GM19463 (cell line): ENCODE data around the gene LAMA4.
A peak's percentile ranks its signal among the peaks of the same experiment; 100 is the strongest.
"Not testable (repeated sequence)": the region's sequence is repeated elsewhere in the genome, so short reads cannot be mapped to it uniquely, and the experiment has no call there.

Experiments used
- ATAC-seq: cut with Tn5 transposase; IDR thresholded peaks from one replicate; pipeline ENCODE4 v1.9.1; 2021; ENCODE audit warnings: mild to moderate bottlenecking, moderate library complexity; ENCODE audit not compliant: unreplicated experiment

LAMA4 gene

GRCh38 chr6:112106026-112106425 is 148.3 kb downstream of the LAMA4 start:
- ATAC-seq: not testable (repeated sequence)

GRCh38 chr6:112100561-112100960 is 153.8 kb downstream of the LAMA4 start:
- no peak for ATAC-seq

- no peak for ATAC-seq
Measured at GRCh38 chr6:112096901-112097300, 157.5 kb downstream of the LAMA4 start.

DNA sequence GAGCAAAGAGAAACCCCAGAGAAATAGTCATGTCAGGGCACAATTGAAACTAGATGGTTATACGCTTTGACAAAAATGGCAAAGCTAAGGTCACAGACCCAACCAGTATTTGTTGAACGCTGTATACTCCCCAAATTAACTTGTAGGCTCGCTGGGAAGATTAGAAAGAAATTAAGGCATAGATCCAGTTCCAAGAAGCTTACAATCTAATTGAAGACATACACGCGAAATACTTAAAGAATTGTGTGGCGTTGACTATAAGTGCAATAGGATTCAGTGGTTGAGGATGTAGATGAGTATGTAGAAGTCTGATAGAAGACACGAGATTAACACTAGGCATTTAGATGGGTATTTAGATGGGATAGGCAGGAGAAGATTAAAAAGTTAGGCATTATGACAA is 166.5 kb downstream of the LAMA4 start:
- ATAC-seq: no peak

DNA sequence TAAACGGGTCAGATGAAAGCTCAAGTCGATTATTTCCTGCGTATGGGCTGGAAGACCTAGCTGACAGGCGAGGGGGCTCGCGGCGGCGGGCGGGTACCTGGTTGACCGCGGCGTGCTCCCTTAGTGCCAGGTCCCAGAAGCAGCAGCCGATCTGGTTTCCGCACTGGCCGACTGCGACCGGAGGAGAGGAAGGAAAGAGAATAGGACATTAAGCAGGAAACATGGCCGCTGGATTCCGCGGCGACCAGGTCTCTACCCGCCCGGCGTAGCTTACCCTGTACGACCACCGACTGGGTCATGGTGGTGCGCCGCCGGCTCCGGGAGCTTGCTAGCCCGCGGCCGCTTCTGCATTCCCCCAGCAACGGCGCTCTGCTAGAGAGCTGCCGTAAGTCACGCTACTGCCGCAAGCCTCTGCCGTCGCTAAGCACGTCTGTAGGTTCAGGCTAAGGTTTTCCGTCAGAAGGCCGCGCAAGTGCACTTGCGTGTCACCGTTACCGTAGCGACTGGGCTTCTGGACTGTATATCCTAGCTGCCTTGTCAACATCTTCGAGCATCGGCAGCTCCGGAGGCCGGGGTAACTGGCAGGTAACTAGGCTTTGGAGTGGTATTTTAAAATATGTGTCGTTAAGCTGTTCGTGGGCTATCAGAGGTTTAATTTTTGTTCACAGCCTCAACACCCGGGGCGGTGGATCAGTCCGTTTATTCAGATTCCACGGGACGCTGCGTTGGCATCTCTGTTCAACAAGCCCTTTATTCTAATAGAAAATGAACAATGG is 167.0 kb downstream of the LAMA4 start, which contains the start of the genes FAM229B and TUBE1:
Gene FAM229B, plus strand, starts transcription at position 456 of the 776 bp plus-strand sequence. CDS start 11,693 bp downstream, outside the sequence.
Gene TUBE1, minus strand, starts transcription at position 347 of the 776 bp plus-strand sequence. Its CDS starts 48 bp downstream, at position 299.
- peak; percentile 95 for ATAC-seq

DNA sequence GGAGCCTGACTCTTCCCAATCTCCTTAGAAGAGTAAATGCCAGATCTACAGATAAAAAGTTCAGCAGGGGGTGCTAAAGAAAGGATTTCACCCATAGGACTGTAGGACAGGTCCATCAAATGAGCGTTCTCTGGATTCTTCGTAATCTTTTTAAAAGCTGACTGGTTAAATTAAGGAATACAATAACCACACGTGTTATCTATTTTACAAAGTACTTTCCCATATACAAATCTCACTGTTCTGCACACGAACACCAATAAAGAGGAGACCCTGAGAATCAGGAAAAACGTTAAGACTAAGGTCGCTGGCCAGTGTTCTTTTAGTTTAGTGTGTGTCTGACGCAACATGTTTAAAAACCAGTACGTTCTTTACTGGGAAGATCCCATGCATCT is 167.6 kb downstream of the LAMA4 start:
- peak; percentile 9 for ATAC-seq

- no peak for ATAC-seq
Measured at GRCh38 chr6:112085286-112086065, 168.9 kb downstream of the LAMA4 start.

DNA sequence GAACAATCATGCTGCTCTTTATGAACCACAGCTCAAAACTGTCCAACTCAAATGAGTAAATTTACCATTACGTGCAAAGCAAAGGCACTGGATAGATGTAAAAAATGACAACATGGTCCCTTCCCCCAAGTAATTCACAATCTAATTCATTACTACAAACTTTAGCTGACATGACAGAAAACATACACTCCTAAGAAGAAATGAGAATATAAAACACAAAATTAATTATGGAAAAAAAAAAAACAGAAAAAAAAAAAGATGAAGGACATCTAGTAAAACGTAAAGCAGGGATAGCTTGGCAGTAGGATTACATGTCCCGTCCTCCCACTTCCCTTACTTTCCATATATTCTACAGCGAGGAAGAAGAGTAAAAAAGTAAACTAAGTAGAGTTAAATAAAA is 172.8 kb downstream of the LAMA4 start:
- ATAC-seq: no peak

- no peak for ATAC-seq
Measured at GRCh38 chr6:112066606-112067005, 187.8 kb downstream of the LAMA4 start.

DNA sequence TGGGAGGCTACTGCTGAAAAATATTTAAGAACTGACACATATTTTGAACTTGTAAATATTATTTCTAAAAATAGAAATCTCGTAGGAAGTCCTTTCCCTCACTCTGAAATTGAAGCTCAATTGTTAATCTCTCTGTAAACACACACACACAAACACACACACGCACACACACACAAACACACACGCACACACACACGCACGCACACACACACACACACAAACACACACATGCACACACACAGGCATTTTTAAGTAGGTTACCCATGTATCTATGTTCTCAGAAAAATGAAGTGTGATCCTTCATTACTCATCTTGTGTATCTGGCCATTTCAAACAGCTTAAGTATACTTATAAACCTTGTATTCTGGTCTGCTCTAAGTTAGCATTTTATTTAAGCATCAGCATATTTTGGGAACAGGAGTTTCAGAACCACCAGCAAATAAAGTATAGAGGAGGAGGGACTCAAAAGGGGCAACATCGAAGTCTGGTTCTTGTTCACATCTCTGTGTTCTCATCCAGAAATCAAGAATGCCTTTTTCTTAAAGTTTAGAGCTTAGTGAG is 188.9 kb downstream of the LAMA4 start:
- no peak for ATAC-seq

GRCh38 chr6:112062966-112063365 is 191.4 kb downstream of the LAMA4 start:
- no peak for ATAC-seq

DNA sequence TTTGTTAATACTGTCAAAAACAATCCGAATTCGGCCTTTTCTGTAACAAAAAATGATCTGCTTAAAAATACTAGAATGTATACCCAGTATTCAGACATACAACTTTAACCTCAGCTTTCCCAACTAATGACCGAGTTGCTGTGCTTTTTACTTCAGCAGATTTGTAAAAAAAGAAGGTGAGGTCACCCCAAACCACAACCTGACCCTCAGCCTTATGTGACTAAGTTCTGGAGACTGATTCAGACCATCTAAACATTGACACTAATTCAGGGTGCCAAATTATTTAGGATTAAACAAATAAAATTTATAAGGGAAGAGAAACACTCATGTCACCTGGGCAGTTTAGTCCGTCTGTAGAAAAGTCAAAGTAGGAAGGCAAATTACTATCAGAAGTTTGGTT is 192.8 kb downstream of the LAMA4 start:
- ATAC-seq: no peak
